A673 (cell line): Measurements from ENCODE around the gene TGM6. TPM values are rescaled to one million over a fixed set of nuclear protein-coding genes. Genes with fewer than 3 reads are reported as not detected.
A peak's percentile ranks its signal among the peaks of the same experiment; 100 is the strongest.

Source experiments
- BruUV-seq: library from RNA; stranded (reverse); fragments of 400-500 nt; replicated peaks from 2 replicates; lab custom pipeline; 2021; lab: Mats Ljungman, UMichigan
- CTCF ChIA-PET: fragments of 300-600 bp; sonication (Branson Sonifier 250); formaldehyde crosslinking; loops from one replicate; lab custom pipeline; 2022; ENCODE audit warnings: antibody characterized with exemption; lab: Charles Lee
- POLR2A ChIA-PET: fragments of 300-600 bp; sonication (Branson Sonifier 250); formaldehyde crosslinking; loops from one replicate; lab custom pipeline; 2022; ENCODE audit warnings: antibody characterized with exemption; ENCODE audit not compliant: low non-redundant PET; lab: Charles Lee
- DNase-seq: peaks from one replicate; pipeline ENCODE4 v3.0.0-alpha.2; 2015; ENCODE audit warnings: low spot score
- H3K27ac ChIP-seq: fragments of 200-600 bp; sonication (generic); 2 replicates; pipeline ENCODE4 v1.5.1; 2016; ENCODE audit warnings: mixed run types, low read depth, mild to moderate bottlenecking, mixed read lengths, antibody characterized with exemption, low read length; ENCODE audit not compliant: poor library complexity, severe bottlenecking
- H3K27me3 ChIP-seq: fragments of 200-600 bp; sonication (generic); replicated peaks from 2 replicates; pipeline ENCODE4 v1.6.1; 2017; ENCODE audit warnings: mixed run types, low read depth, mild to moderate bottlenecking, mixed read lengths, antibody characterized with exemption, low read length; ENCODE audit not compliant: insufficient read depth, poor library complexity
- H3K36me3 ChIP-seq: fragments of 200-600 bp; sonication (generic); 2 replicates; pipeline ENCODE4 v1.6.1; 2016; ENCODE audit warnings: mixed run types, mild to moderate bottlenecking, mixed read lengths, antibody characterized with exemption, low read length; ENCODE audit not compliant: insufficient read depth, poor library complexity, severe bottlenecking
- H3K4me1 ChIP-seq: fragments of 200-600 bp; sonication (generic); 2 replicates; pipeline ENCODE4 v1.6.1; 2017; ENCODE audit warnings: mixed run types, mild to moderate bottlenecking, mixed read lengths, antibody characterized with exemption, low read length; ENCODE audit not compliant: insufficient read depth, poor library complexity, severe bottlenecking
- H3K4me3 ChIP-seq: fragments of 200-600 bp; sonication (generic); 2 replicates; pipeline ENCODE4 v1.5.1; 2016; ENCODE audit warnings: low read depth, mixed run types, mild to moderate bottlenecking, mixed read lengths, low read length; ENCODE audit not compliant: poor library complexity, severe bottlenecking
- H3K9me3 ChIP-seq: fragments of 200-600 bp; sonication (generic); 2 replicates; pipeline ENCODE4 v1.6.1; 2016; ENCODE audit warnings: mixed run types, low read depth, mild to moderate bottlenecking, mixed read lengths, antibody characterized with exemption, low read length; ENCODE audit not compliant: poor library complexity, severe bottlenecking
- EZH2 ChIP-seq: fragments of 200-600 bp; sonication (generic); IDR thresholded peaks from 2 replicates; pipeline ENCODE4 v1.6.1; 2017; ENCODE audit warnings: borderline replicate concordance, low read depth, mild to moderate bottlenecking, mixed read lengths, antibody characterized with exemption, low read length; ENCODE audit not compliant: poor library complexity, severe bottlenecking
- intact Hi-C: fragments of 100-400 bp; cut with micrococcal nuclease; formaldehyde crosslinking; loops from one replicate; pipeline ENCODE4 v1.10.0; 2022; ENCODE audit not compliant: unreplicated experiment
- total RNA-seq: library from RNA; stranded (reverse); gene quantifications from 2 replicates; pipeline ENCODE4 v1.2.3, GENCODE V29; 2021
- TF ChIP-seq, protein P1 (sequence below): fragments of 300-800, 200-600 bp; sonication (generic); conservative IDR thresholded peaks from 2 replicates; pipeline ENCODE4 v1.5.1; 2017; ENCODE audit warnings: low read depth, mild to moderate bottlenecking, antibody characterized with exemption, low read length, moderate library complexity, mixed read lengths

Gene TGM6
- total RNA-seq, 1 experiment from 2014 or later, result not detected

GRCh38 chr20:2387580-2387979 is 6.9 kb downstream of the TGM6 start:
- no peaks in the 10 kb centered on the region for H3K36me3 ChIP-seq
- H3K9me3 ChIP-seq, result peaks cover 3% of the 10 kb centered on the region
- H3K27ac ChIP-seq, result no peak overlapping the region
- H3K27me3 ChIP-seq, result no peaks in the 10 kb centered on the region
- H3K4me3 ChIP-seq, result no peak overlapping the region
- no TSS peak for BruUV-seq
- H3K4me1 ChIP-seq, result no peaks in the 10 kb centered on the region
- CTCF ChIA-PET, result interaction anchor here (0.5 to 1.1 kb wide), 2 partner anchors 65 to 211 kb away, joined by 3 read pairs; no protein-coding TSS in a partner anchor
- no peak for DNase-seq
- intact Hi-C loops, result no loop called here
- POLR2A ChIA-PET, result no interaction called here
- TF ChIP-seq, protein P1, sequence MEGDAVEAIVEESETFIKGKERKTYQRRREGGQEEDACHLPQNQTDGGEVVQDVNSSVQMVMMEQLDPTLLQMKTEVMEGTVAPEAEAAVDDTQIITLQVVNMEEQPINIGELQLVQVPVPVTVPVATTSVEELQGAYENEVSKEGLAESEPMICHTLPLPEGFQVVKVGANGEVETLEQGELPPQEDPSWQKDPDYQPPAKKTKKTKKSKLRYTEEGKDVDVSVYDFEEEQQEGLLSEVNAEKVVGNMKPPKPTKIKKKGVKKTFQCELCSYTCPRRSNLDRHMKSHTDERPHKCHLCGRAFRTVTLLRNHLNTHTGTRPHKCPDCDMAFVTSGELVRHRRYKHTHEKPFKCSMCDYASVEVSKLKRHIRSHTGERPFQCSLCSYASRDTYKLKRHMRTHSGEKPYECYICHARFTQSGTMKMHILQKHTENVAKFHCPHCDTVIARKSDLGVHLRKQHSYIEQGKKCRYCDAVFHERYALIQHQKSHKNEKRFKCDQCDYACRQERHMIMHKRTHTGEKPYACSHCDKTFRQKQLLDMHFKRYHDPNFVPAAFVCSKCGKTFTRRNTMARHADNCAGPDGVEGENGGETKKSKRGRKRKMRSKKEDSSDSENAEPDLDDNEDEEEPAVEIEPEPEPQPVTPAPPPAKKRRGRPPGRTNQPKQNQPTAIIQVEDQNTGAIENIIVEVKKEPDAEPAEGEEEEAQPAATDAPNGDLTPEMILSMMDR, result 0 out of 2 replicates have a peak, but pooled peaks have one; percentile 6
- no peak for TF ChIP-seq EZH2

DNA sequence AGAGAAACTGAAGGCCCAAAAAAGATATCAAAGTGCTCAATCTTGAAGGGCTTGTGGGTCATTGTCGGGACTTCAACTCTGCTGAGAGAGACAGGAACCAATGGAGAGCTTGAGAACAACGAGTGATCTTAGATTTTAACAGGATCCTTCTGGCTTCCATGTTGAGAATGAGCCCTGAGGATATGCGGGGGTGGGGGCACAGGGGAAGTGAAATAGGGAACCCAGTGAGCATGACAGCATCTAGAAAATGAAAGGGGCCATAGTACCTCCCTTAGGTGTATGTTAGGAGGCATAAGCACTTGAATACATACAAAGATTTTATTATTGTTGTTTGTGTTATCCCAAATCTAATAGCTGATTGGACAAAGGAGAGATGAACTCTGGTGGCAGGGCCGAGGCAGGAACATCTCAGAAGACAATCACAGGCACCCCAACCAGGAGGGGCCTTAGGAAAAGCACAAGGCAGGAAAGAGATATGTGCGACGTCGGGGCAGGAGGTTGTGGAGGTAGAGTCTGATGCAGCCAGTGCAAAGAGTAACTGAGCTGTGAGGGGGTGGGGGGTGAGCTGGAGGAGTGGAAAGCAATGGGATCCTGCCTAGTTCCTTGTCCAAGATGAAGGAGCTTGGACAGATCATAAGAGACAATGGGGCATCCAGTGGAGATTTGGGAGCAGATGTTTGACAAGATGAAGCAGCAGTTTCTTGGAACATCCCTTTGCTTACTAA is 10.4 kb downstream of the TGM6 start:
- intact Hi-C loops, result no loop called here
- peaks cover 3% of the 10 kb centered on the region for H3K9me3 ChIP-seq
- H3K4me3 ChIP-seq, result no peak overlapping the region
- no peak for DNase-seq
- POLR2A ChIA-PET, result no interaction called here
- no peak overlapping the region for H3K27ac ChIP-seq
- no peaks in the 10 kb centered on the region for H3K27me3 ChIP-seq
- CTCF ChIA-PET, result no interaction called here
- no peaks in the 10 kb centered on the region for H3K4me1 ChIP-seq
- no TSS peak for BruUV-seq
- no peak for TF ChIP-seq EZH2
- TF ChIP-seq, protein P1, result no peak
- no peaks in the 10 kb centered on the region for H3K36me3 ChIP-seq

- no peak overlapping the region for H3K27ac ChIP-seq
- no peak for DNase-seq
- ChIA-PET CTCF (no interaction called here), POLR2A (no interaction called here)
- intact Hi-C loops, result no loop called here
- H3K4me3 ChIP-seq, result no peak overlapping the region
- H3K36me3 ChIP-seq, result no peaks in the 10 kb centered on the region
- H3K4me1 ChIP-seq, result no peaks in the 10 kb centered on the region
- no peak for TF ChIP-seq EZH2
- TF ChIP-seq, protein P1, result no peak
- no TSS peak for BruUV-seq
- no peaks in the 10 kb centered on the region for H3K27me3 ChIP-seq
- no peaks in the 10 kb centered on the region for H3K9me3 ChIP-seq
Measured at GRCh38 chr20:2394411-2395055, 13.8 kb downstream of the TGM6 start.
